GOT3 (cell line): ENCODE measurements around the gene ASPM.
"Not testable (repeated sequence)": the region's sequence is repeated elsewhere in the genome, so short reads cannot be mapped to it uniquely, and the experiment has no call there.

Experiments
- DNase-seq: peaks from one replicate; lab custom pipeline; 2025; ENCODE audit warnings: mixed read lengths; lab: John Stamatoyannopoulos, UW

The ASPM gene

GRCh38 chr1:197083474-197083873 lies 63.0 kb downstream of the ASPM start:
- no peak for DNase-seq

GRCh38 chr1:197081117-197081753 lies 65.2 kb downstream of the ASPM start:
- no peak for DNase-seq

GRCh38 chr1:197080323-197080722 lies 66.1 kb downstream of the ASPM start:
- DNase-seq = no peak

GRCh38 chr1:197076585-197076984 lies 69.9 kb downstream of the ASPM start:
- DNase-seq = no peak

GRCh38 chr1:197073978-197074377 lies 72.5 kb downstream of the ASPM start:
- DNase-seq = no peak

GRCh38 chr1:197067457-197067818 lies 79.0 kb downstream of the ASPM start:
- no peak for DNase-seq

GRCh38 chr1:197066719-197067456 lies 79.6 kb downstream of the ASPM start, which contains the start of gene F13B:
Gene F13B, minus strand, starts transcription at chr1:197067260. Its CDS starts 37 bp downstream, at chr1:197067223.
- no peak for DNase-seq

GRCh38 chr1:197066277-197066676 lies 80.2 kb downstream of the ASPM start:
- DNase-seq = no peak

GRCh38 chr1:197065559-197065958 lies 80.9 kb downstream of the ASPM start:
- no peak for DNase-seq

GRCh38 chr1:197063212-197063611 lies 83.3 kb downstream of the ASPM start:
- DNase-seq = no peak

- DNase-seq = no peak
Measured at GRCh38 chr1:197062692-197063091, 83.8 kb downstream of the ASPM start.

GRCh38 chr1:197049100-197049499 lies 97.4 kb downstream of the ASPM start:
- DNase-seq = no peak

GRCh38 chr1:197042676-197043341 lies 103.7 kb downstream of the ASPM start:
- DNase-seq = no peak

- no peak for DNase-seq
Measured at GRCh38 chr1:197041486-197042353, 104.7 kb downstream of the ASPM start.

- no peak for DNase-seq
Measured at GRCh38 chr1:197036861-197037260, 109.6 kb downstream of the ASPM start.

GRCh38 chr1:197034631-197035339 lies 111.7 kb downstream of the ASPM start:
- DNase-seq = not testable (repeated sequence)
